Ramos (cell line): ENCODE results near the gene CES2.
"Not testable (repeated sequence)": the region's sequence is repeated elsewhere in the genome, so short reads cannot be mapped to it uniquely, and the experiment has no call there.

Source experiments
- in situ Hi-C: fragments of 300-500 bp; cut with MboI; formaldehyde crosslinking; loops from one replicate; pipeline ENCODE4 v1.14.3; 2022; ENCODE audit warnings: low sequenced_read_pairs; ENCODE audit not compliant: unreplicated experiment

The CES2 gene

GRCh38 chr16:66974156-66974931 lies 39.0 kb downstream of the CES2 start:
- in situ Hi-C loops: loop anchor here (25.0 kb wide), 1 partner anchor 438 kb away; the partner anchor contains the start of gene ZDHHC1

GRCh38 chr16:66974932-66975246 lies 39.6 kb downstream of the CES2 start:
- in situ Hi-C loops: loop anchor here (25.0 kb wide), 1 partner anchor 437 kb away; the partner anchor contains the start of gene ZDHHC1

- in situ Hi-C loops: no loop called here
Observed at GRCh38 chr16:66975302-66975893, 40.1 kb downstream of the CES2 start.

- in situ Hi-C loops: no loop called here
Observed at GRCh38 chr16:66976746-66977145, 41.4 kb downstream of the CES2 start.

- in situ Hi-C loops: no loop called here
Observed at GRCh38 chr16:66977341-66978113, 42.2 kb downstream of the CES2 start.

- in situ Hi-C loops: no loop called here
Observed at GRCh38 chr16:66979011-66979717, 43.8 kb downstream of the CES2 start.

GRCh38 chr16:66983033-66983432 lies 47.7 kb downstream of the CES2 start:
- in situ Hi-C loops: no loop called here

- in situ Hi-C loops: no loop called here
Observed at GRCh38 chr16:66984892-66985311, 49.6 kb downstream of the CES2 start.

- in situ Hi-C loops: no loop called here
Observed at GRCh38 chr16:66986559-66986958, 51.2 kb downstream of the CES2 start.

- in situ Hi-C loops: no loop called here
Observed at GRCh38 chr16:66988197-66988788, 53.0 kb downstream of the CES2 start, which contains the start of gene CES4A. CES4A (plus strand) TSS chr16:66988589; CDS start chr16:66988773, 184 bp downstream.

GRCh38 chr16:66991545-66992077 lies 56.3 kb downstream of the CES2 start:
- in situ Hi-C loops: no loop called here

GRCh38 chr16:66993558-66993957 lies 58.2 kb downstream of the CES2 start:
- in situ Hi-C loops: not testable (repeated sequence)
